Left colon (tissue), 2 donors: ENCODE data around the gene CPNE4. TPM values are rescaled to one million over a fixed set of nuclear protein-coding genes. Genes with fewer than 3 reads are reported as not detected.
"Not testable (repeated sequence)": the region's sequence is repeated elsewhere in the genome, so short reads cannot be mapped to it uniquely, and the experiment has no call there.

Experiments used
- ATAC-seq: fragments of 200-7000 bp; cut with Tn5 transposase; one replicate; pipeline ENCODE4 v1.9.1; 2020; ENCODE audit warnings: mild to moderate bottlenecking, moderate library complexity
- DNase-seq, 2 donors: peaks; one replicate each; pipeline ENCODE4 v3.0.0-alpha.2; 2020
- intact Hi-C, 2 donors: fragments of 100-400 bp; cut with DNase I in 1 of 2; cut with micrococcal nuclease in 1 of 2; formaldehyde crosslinking; loops; one replicate each; pipeline versions ENCODE4 v1.11.2 to v1.14.0; 2022; cut with DNase I, micrococcal nuclease
- total RNA-seq, 2 donors: library from RNA; stranded (reverse); fragmentation: NEBNext Ultra II Directional; extraction: Animal tissue kit (Norgen Biotek cat#: 25700); gene quantifications; one replicate each; pipeline ENCODE4 v1.2.1, GENCODE V29; 2021
- donor health status: DM: no; HTN: no; CAD: no.
- donor health status: DM: yes; HTN: yes; CAD: no.

The CPNE4 gene
- total RNA-seq, 2 donors from 2014 or later = 0.46 to 0.53 TPM

- intact Hi-C loops = no loop called here
- no peak for ATAC-seq
- no peak for DNase-seq
Measured at GRCh38 chr3:131541288-131541687, 493.5 kb downstream of the CPNE4 start.

- DNase-seq (no peak), ATAC-seq (no peak)
- intact Hi-C loops = no loop called here
Measured at GRCh38 chr3:131540821-131541220, 494.0 kb downstream of the CPNE4 start.

GRCh38 chr3:131540143-131540542 is 494.7 kb downstream of the CPNE4 start:
- intact Hi-C loops = no loop called here
- DNase-seq = no peak
- no peak for ATAC-seq

- intact Hi-C loops = no loop called here
- no peak for DNase-seq
Measured at GRCh38 chr3:131538968-131539367, 495.8 kb downstream of the CPNE4 start.

GRCh38 chr3:131537531-131537930 is 497.3 kb downstream of the CPNE4 start:
- DNase-seq = no peak
- intact Hi-C loops = no loop called here
- ATAC-seq = no peak

More at GRCh38 chr3:131538968-131539367, 495.8 kb downstream of the CPNE4 start:
- no peak for ATAC-seq

- no peak for DNase-seq
- no peak for ATAC-seq
- intact Hi-C loops = no loop called here
Measured at GRCh38 chr3:131535596-131535995, 499.2 kb downstream of the CPNE4 start.

- DNase-seq = no peak
- intact Hi-C loops = no loop called here
- ATAC-seq = no peak
Measured at GRCh38 chr3:131535131-131535530, 499.7 kb downstream of the CPNE4 start.

GRCh38 chr3:131532645-131533044 is 502.2 kb downstream of the CPNE4 start:
- ATAC-seq = no peak
- intact Hi-C loops = no loop called here
- no peak for DNase-seq

GRCh38 chr3:131530843-131531242 is 504.0 kb downstream of the CPNE4 start:
- DNase-seq = no peak
- intact Hi-C loops = no loop called here
- no peak for ATAC-seq

GRCh38 chr3:131530388-131530787 is 504.4 kb downstream of the CPNE4 start:
- intact Hi-C loops = no loop called here
- DNase-seq (no peak), ATAC-seq (no peak)

GRCh38 chr3:131526801-131527347 is 507.9 kb downstream of the CPNE4 start:
- intact Hi-C loops = no loop called here
- ATAC-seq (peak; percentile 28), DNase-seq (peak in 1 of 2 donors; percentile 16)

GRCh38 chr3:131518680-131519079 is 516.1 kb downstream of the CPNE4 start:
- no peak for DNase-seq
- intact Hi-C loops = no loop called here
- ATAC-seq = no peak

- intact Hi-C loops = loop anchor here in 1 of 2 donors (10.0 kb wide), 1 partner anchor 121 kb away; the partner anchor contains the start of gene NUDT16
- ATAC-seq (no peak), DNase-seq (no peak)
Measured at GRCh38 chr3:131505421-131505820, 529.4 kb downstream of the CPNE4 start.

GRCh38 chr3:131503320-131503635 is 531.5 kb downstream of the CPNE4 start:
- ATAC-seq = peak; percentile 42
- intact Hi-C loops = loop anchor here in 1 of 2 donors (10.0 kb wide), 1 partner anchor 118 kb away; the partner anchor contains the start of gene NUDT16
- peak in 1 of 2 donors; percentile 19 for DNase-seq

- intact Hi-C loops = loop anchor here in 1 of 2 donors (10.0 kb wide), 1 partner anchor 118 kb away; the partner anchor contains the start of gene NUDT16
- DNase-seq = peak; percentile 85 to 90
Measured at GRCh38 chr3:131502530-131503319, 532.1 kb downstream of the CPNE4 start, which contains the start of gene MRPL3. TSS of gene MRPL3 (minus strand) at chr3:131502971. CDS start at chr3:131502821, 150 bp downstream.

GRCh38 chr3:131501949-131502348 is 532.9 kb downstream of the CPNE4 start:
- no peak for DNase-seq
- peak; percentile 41 for ATAC-seq
- intact Hi-C loops = loop anchor here in 1 of 2 donors (10.0 kb wide), 1 partner anchor 117 kb away; the partner anchor contains the start of gene NUDT16

More at GRCh38 chr3:131502530-131503319, 532.1 kb downstream of the CPNE4 start, which contains the start of gene MRPL3:
- peak; percentile 96 for ATAC-seq

GRCh38 chr3:131494706-131495105 is 540.1 kb downstream of the CPNE4 start:
- intact Hi-C loops = no loop called here
- DNase-seq = no peak
- ATAC-seq = no peak

- no peak for ATAC-seq
- intact Hi-C loops = no loop called here
Measured at GRCh38 chr3:131491775-131492174, 543.0 kb downstream of the CPNE4 start.

GRCh38 chr3:131491084-131491483 is 543.7 kb downstream of the CPNE4 start:
- DNase-seq (no peak), ATAC-seq (no peak)
- intact Hi-C loops = no loop called here

More at GRCh38 chr3:131491775-131492174, 543.0 kb downstream of the CPNE4 start:
- DNase-seq = no peak

- intact Hi-C loops = not testable (repeated sequence)
Measured at GRCh38 chr3:131486545-131486944, 548.3 kb downstream of the CPNE4 start.

More at GRCh38 chr3:131486545-131486944, 548.3 kb downstream of the CPNE4 start:
- not testable (repeated sequence) for ATAC-seq, DNase-seq
